ENCODE data around the gene ACBD6.

ACBD6 gene

DNA sequence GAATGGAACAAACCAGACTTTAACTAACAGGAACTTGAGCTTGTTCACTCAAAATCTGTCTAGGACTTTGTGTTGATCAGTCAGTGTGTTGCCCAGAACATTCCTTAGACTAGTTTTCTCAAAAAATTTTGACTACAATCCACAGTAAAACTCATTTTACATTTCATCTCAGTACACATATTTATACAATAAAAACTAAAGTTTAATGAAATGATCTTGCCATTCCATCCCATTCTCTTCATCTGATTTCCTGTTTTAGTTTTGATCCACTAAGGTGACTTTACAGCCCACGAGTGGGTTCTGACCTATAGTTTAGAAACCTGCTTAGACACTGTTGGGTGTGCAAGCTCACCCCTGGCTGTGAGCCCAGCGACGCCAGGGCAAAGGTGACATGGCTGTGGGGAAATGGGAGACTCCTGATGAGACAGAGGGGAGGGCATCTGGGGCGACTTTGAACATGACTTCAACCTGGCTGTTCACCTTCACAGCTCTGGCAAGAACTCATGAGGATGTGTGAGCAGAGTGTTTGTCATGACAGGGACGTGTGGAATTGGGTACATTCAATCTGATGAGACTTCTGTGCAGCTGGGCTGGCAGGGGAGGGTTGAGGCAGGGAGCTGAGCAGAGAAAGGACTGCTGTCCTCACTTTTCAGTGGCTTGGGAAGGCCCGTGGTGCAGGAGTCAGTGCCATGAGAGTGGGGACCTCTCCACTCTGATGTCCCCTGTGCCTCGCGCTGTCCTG lies 231.7 kb downstream of the ACBD6 start:
- H3K4me1 ChIP-seq (ENCODE audit: control extremely low read depth in 1 of 4, control insufficient read depth in 4 of 4, insufficient read depth in 4 of 4, low read length in 3 of 4): no peaks in the 10 kb centered on the region

GRCh38 chr1:180269645-180270529 lies 232.5 kb downstream of the ACBD6 start:
- 90% methylated on average over 11 of the region's 14 CpGs for WGBS (ENCODE audit: insufficient coverage)
- POLR2A ChIA-PET: no interaction called here
- no peak overlapping the region for H3K4me3 ChIP-seq (ENCODE audit: control insufficient read depth in 1 of 7, extremely low read depth in 1 of 7, insufficient read depth in 4 of 7, low read depth in 2 of 7, low read length in 6 of 7)
- H3K27ac ChIP-seq (ENCODE audit: insufficient read depth in 1 of 2, low read depth in 1 of 2, low read length in 2 of 2, poor library complexity in 1 of 2, severe bottlenecking in 2 of 2): no peak overlapping the region
- peaks cover 0 to 19% (median 15%) of the 10 kb centered on the region in 4 experiments for H3K36me3 ChIP-seq (ENCODE audit: control insufficient read depth in 4 of 4, insufficient read depth in 4 of 4, low read length in 3 of 4)
- no peaks in the 10 kb centered on the region for H3K9me3 ChIP-seq (ENCODE audit: control extremely low read depth in 1 of 5, control insufficient read depth in 4 of 5, insufficient read depth in 2 of 5, low read depth in 1 of 5, low read length in 4 of 5)
- no peaks in the 10 kb centered on the region for H3K4me1 ChIP-seq (ENCODE audit: control extremely low read depth in 1 of 4, control insufficient read depth in 4 of 4, insufficient read depth in 4 of 4, low read length in 3 of 4)
- no peaks in the 10 kb centered on the region for H3K27me3 ChIP-seq (replicated peaks in 2 of 5; ENCODE audit: control insufficient read depth in 4 of 5, insufficient read depth in 5 of 5, low read length in 4 of 5)
- DNase-seq: no peak
- CTCF ChIA-PET: interaction anchor here (0.7 to 1.6 kb wide), 3 partner anchors 13 to 86 kb away, joined by 3 to 4 read pairs (median 3); no protein-coding TSS in a partner anchor

More for the DNA sequence above, 231.7 kb downstream of the ACBD6 start:
- Histone ChIP-seq H3K4me3 (ENCODE audit: control insufficient read depth in 1 of 7, extremely low read depth in 1 of 7, insufficient read depth in 4 of 7, low read depth in 2 of 7, low read length in 6 of 7) (no peak overlapping the region), H3K27ac (ENCODE audit: insufficient read depth in 1 of 2, low read depth in 1 of 2, low read length in 2 of 2, poor library complexity in 1 of 2, severe bottlenecking in 2 of 2) (no peak overlapping the region), H3K9me3 (ENCODE audit: control extremely low read depth in 1 of 5, control insufficient read depth in 4 of 5, insufficient read depth in 2 of 5, low read depth in 1 of 5, low read length in 4 of 5) (no peaks in the 10 kb centered on the region), H3K27me3 (replicated peaks in 2 of 5; ENCODE audit: control insufficient read depth in 4 of 5, insufficient read depth in 5 of 5, low read length in 4 of 5) (no peaks in the 10 kb centered on the region), H3K36me3 (ENCODE audit: control insufficient read depth in 4 of 4, insufficient read depth in 4 of 4, low read length in 3 of 4) (peaks cover 0 to 27% (median 21%) of the 10 kb centered on the region in 4 experiments)
- DNase-seq: no peak
- 95% methylated on average over 5 of the region's 8 CpGs for WGBS (ENCODE audit: insufficient coverage)
- POLR2A ChIA-PET: no interaction called here
- CTCF ChIA-PET: interaction anchor here (0.7 to 1.6 kb wide), 3 partner anchors 12 to 18 kb away, joined by 3 read pairs; no protein-coding TSS in a partner anchor

GRCh38 chr1:180268556-180269075 lies 233.8 kb downstream of the ACBD6 start:
- Histone ChIP-seq H3K4me1 (ENCODE audit: control extremely low read depth in 1 of 4, control insufficient read depth in 4 of 4, insufficient read depth in 4 of 4, low read length in 3 of 4) (no peaks in the 10 kb centered on the region), H3K27me3 (replicated peaks in 2 of 5; ENCODE audit: control insufficient read depth in 4 of 5, insufficient read depth in 5 of 5, low read length in 4 of 5) (peaks cover 0 to 1% (median 0%) of the 10 kb centered on the region in 5 experiments), H3K4me3 (ENCODE audit: control insufficient read depth in 1 of 7, extremely low read depth in 1 of 7, insufficient read depth in 4 of 7, low read depth in 2 of 7, low read length in 6 of 7) (no peak overlapping the region), H3K36me3 (ENCODE audit: control insufficient read depth in 4 of 4, insufficient read depth in 4 of 4, low read length in 3 of 4) (peaks cover 0 to 6% (median 2%) of the 10 kb centered on the region in 4 experiments), H3K9me3 (ENCODE audit: control extremely low read depth in 1 of 5, control insufficient read depth in 4 of 5, insufficient read depth in 2 of 5, low read depth in 1 of 5, low read length in 4 of 5) (no peaks in the 10 kb centered on the region), H3K27ac (ENCODE audit: insufficient read depth in 1 of 2, low read depth in 1 of 2, low read length in 2 of 2, poor library complexity in 1 of 2, severe bottlenecking in 2 of 2) (no peak overlapping the region)
- DNase-seq: no peak
- ChIA-PET CTCF (no interaction called here), POLR2A (no interaction called here)
- 87% methylated on average over 7 of the region's 9 CpGs for whole genome bisulfite sequencing (ENCODE audit: insufficient coverage)

DNA sequence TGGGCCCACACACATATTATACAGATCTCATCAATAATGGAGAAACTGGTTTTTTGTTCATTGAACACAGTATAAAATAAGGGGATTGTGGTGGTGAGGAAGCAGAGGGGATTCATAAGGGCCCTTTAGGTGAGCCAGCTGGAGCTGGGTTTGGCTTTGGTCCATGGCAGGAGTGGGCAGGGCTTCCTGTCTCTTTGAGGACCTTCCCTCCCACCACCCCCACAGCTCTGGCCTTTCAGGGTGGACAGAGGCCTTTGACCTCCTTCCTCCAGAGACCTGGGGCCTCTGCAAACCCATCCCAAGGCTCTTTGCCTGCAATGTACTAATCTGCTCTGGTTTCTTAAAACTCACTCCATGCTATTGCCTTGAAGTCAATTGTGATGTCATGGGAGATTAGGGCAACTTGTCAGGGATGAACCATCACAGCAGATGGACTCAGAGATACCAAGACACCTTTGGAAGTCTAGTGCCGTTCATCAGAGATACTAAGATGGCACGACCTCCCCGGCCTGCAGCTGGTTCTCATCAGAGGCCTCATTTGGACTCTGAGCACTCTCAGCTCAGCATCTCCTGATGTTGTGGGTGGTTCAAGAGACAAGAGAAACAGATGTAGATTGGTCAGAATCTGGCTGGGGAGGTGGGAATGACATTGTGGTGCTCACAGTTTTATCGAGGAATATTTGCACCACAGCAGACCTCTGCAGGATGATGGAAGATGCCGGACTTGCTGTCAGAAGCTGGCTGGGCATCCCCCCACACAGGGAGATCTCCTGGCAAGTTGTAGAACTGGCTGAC lies 234.4 kb downstream of the ACBD6 start:
- Histone ChIP-seq H3K4me1 (ENCODE audit: control extremely low read depth in 1 of 4, control insufficient read depth in 4 of 4, insufficient read depth in 4 of 4, low read length in 3 of 4) (no peaks in the 10 kb centered on the region), H3K36me3 (ENCODE audit: control insufficient read depth in 4 of 4, insufficient read depth in 4 of 4, low read length in 3 of 4) (peaks cover 0 to under 1% (median under 1%) of the 10 kb centered on the region in 4 experiments), H3K27ac (ENCODE audit: insufficient read depth in 1 of 2, low read depth in 1 of 2, low read length in 2 of 2, poor library complexity in 1 of 2, severe bottlenecking in 2 of 2) (no peak overlapping the region), H3K9me3 (ENCODE audit: control extremely low read depth in 1 of 5, control insufficient read depth in 4 of 5, insufficient read depth in 2 of 5, low read depth in 1 of 5, low read length in 4 of 5) (no peaks in the 10 kb centered on the region), H3K4me3 (ENCODE audit: control insufficient read depth in 1 of 7, extremely low read depth in 1 of 7, insufficient read depth in 4 of 7, low read depth in 2 of 7, low read length in 6 of 7) (no peak overlapping the region), H3K27me3 (replicated peaks in 2 of 5; ENCODE audit: control insufficient read depth in 4 of 5, insufficient read depth in 5 of 5, low read length in 4 of 5) (peaks cover 0 to 2% (median 0%) of the 10 kb centered on the region in 5 experiments)
- ChIA-PET POLR2A (no interaction called here), CTCF (interaction anchor here (0.9 to 1.1 kb wide), 2 partner anchors 96 to 162 kb away, joined by 3 read pairs; no protein-coding TSS in a partner anchor)
- WGBS (ENCODE audit: insufficient coverage): 86% methylated on average over 5 of the region's 5 CpGs
- DNase-seq: no peak

DNA sequence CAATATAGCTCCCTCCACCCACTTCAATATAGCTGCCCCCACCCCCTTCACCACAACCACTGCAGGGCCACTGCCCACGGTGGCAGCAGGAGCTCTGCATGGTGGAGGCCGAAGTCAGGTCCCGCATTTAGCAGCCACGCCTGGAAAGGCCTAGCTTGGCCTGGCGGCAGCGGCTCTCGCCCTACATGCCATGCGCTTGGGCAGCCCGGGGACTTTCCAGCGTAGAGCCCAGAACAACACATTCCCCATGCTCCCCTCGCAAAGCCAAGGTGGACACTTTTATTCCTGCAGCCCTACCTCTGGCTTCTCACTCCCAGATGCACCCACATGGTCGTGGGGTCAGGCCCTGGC lies 235.2 kb downstream of the ACBD6 start:
- ChIA-PET POLR2A (no interaction called here), CTCF (interaction anchor here (0.9 to 1.1 kb wide), 2 partner anchors 96 to 163 kb away, joined by 3 read pairs; no protein-coding TSS in a partner anchor)
- Histone ChIP-seq H3K27ac (ENCODE audit: insufficient read depth in 1 of 2, low read depth in 1 of 2, low read length in 2 of 2, poor library complexity in 1 of 2, severe bottlenecking in 2 of 2) (no peak overlapping the region), H3K27me3 (replicated peaks in 2 of 5; ENCODE audit: control insufficient read depth in 4 of 5, insufficient read depth in 5 of 5, low read length in 4 of 5) (peaks cover 0 to 4% (median 2%) of the 10 kb centered on the region in 5 experiments), H3K4me3 (ENCODE audit: control insufficient read depth in 1 of 7, extremely low read depth in 1 of 7, insufficient read depth in 4 of 7, low read depth in 2 of 7, low read length in 6 of 7) (no peak overlapping the region), H3K9me3 (ENCODE audit: control extremely low read depth in 1 of 5, control insufficient read depth in 4 of 5, insufficient read depth in 2 of 5, low read depth in 1 of 5, low read length in 4 of 5) (no peaks in the 10 kb centered on the region), H3K36me3 (ENCODE audit: control insufficient read depth in 4 of 4, insufficient read depth in 4 of 4, low read length in 3 of 4) (no peaks in the 10 kb centered on the region), H3K4me1 (ENCODE audit: control extremely low read depth in 1 of 4, control insufficient read depth in 4 of 4, insufficient read depth in 4 of 4, low read length in 3 of 4) (no peaks in the 10 kb centered on the region)
- 96% methylated on average over 10 of the region's 12 CpGs for WGBS (ENCODE audit: insufficient coverage)
- DNase-seq: no peak

GRCh38 chr1:180266275-180267210 lies 235.8 kb downstream of the ACBD6 start:
- no peak overlapping the region for H3K4me3 ChIP-seq (ENCODE audit: control insufficient read depth in 1 of 7, extremely low read depth in 1 of 7, insufficient read depth in 4 of 7, low read depth in 2 of 7, low read length in 6 of 7)
- no peak overlapping the region for H3K27ac ChIP-seq (ENCODE audit: insufficient read depth in 1 of 2, low read depth in 1 of 2, low read length in 2 of 2, poor library complexity in 1 of 2, severe bottlenecking in 2 of 2)
- peaks cover 0 to 7% (median 2%) of the 10 kb centered on the region in 5 experiments for H3K27me3 ChIP-seq (replicated peaks in 2 of 5; ENCODE audit: control insufficient read depth in 4 of 5, insufficient read depth in 5 of 5, low read length in 4 of 5)
- no peaks in the 10 kb centered on the region for H3K9me3 ChIP-seq (ENCODE audit: control extremely low read depth in 1 of 5, control insufficient read depth in 4 of 5, insufficient read depth in 2 of 5, low read depth in 1 of 5, low read length in 4 of 5)
- 95% methylated on average over 21 of the region's 28 CpGs for WGBS (ENCODE audit: insufficient coverage)
- ChIA-PET POLR2A (no interaction called here), CTCF (interaction anchor here (0.9 to 1.1 kb wide), 2 partner anchors 97 to 164 kb away, joined by 3 read pairs; no protein-coding TSS in a partner anchor)
- DNase-seq: no peak
- no peaks in the 10 kb centered on the region for H3K36me3 ChIP-seq (ENCODE audit: control insufficient read depth in 4 of 4, insufficient read depth in 4 of 4, low read length in 3 of 4)
- no peaks in the 10 kb centered on the region for H3K4me1 ChIP-seq (ENCODE audit: control extremely low read depth in 1 of 4, control insufficient read depth in 4 of 4, insufficient read depth in 4 of 4, low read length in 3 of 4)

Data from common myeloid progenitor, CD34-positive (primary cell).